ENCODE measurements around the gene C22orf15. TPM values are rescaled to one million over a fixed set of nuclear protein-coding genes. Genes with fewer than 3 reads are reported as not detected.

The C22orf15 gene
- total RNA-seq, 1 experiment from 2014 or later = 2.7 TPM

DNA sequence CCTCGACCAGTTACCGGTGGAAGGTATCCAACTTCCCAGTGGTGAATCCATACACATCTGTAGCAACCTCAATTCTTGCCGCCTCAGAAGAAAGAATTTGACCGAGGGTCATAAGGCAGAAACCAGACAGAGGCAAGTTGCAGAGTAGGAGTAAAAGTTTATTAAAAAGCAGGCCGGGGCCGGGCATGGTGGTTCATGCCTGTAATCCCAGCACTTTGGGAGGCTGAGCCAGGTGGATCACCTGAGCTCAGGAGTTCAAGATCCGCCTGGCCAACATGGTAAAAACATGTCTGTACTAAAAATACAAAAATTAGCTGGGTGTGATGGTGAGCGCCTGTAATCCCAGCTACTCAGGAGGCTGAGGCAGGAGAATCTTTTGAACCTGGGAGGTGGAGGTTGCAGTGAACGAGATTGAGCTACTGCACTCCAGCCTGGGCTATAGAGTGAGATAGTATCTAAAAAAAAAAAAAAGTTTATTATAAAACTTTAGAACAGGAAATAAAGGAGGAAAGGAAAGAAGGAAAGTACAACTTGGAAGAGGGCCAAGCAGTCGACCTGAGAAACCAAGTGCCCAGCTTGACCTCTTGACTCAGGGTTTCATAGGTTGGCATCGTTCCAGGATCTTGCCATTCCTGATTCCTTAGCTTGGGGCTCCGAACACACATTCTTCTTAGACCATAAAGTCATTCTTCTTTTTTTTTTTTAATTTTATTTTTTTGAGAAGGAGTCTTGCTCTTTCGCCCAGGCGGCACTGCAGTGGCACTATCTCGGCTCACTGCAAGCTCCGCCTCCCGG lies 44.2 kb upstream of the C22orf15 start:
- Mint-ChIP-seq H3K36me3 (peaks cover 8% of the 10 kb centered on the region), H3K4me3 (no peak overlapping the region), H3K9me3 (no peaks in the 10 kb centered on the region), H3K27me3 (ENCODE audit: low read depth) (no peaks in the 10 kb centered on the region), H3K27ac (no peak overlapping the region), H3K4me1 (0 out of 2 replicates have a peak, but pooled peaks cover 4% of the 10 kb centered on the region)
- POLR2A ChIA-PET = no interaction called here
- ATAC-seq = no peak
- CTCF ChIA-PET = no interaction called here
- TF ChIP-seq TEAD4 (CRISPR knock-in tag; IDR thresholded peaks at IDR 0.05) (no peak), PRRX2 (CRISPR knock-in tag; IDR thresholded peaks at IDR 0.05) (no peak), NFE2L1 (CRISPR knock-in tag; IDR thresholded peaks at IDR 0.05) (no peak), FOXK1 (CRISPR knock-in tag; IDR thresholded peaks at IDR 0.05) (no peak), ZNF423 (CRISPR knock-in tag; IDR thresholded peaks at IDR 0.05) (no peak), ZNF671 (CRISPR knock-in tag; IDR thresholded peaks at IDR 0.05) (no peak), ESRRA (CRISPR knock-in tag; IDR thresholded peaks at IDR 0.05; ENCODE audit: borderline replicate concordance) (no peak), FOXP1 (CRISPR knock-in tag; IDR thresholded peaks at IDR 0.05; ENCODE audit: borderline replicate concordance) (no peak), MXD4 (CRISPR knock-in tag; IDR thresholded peaks at IDR 0.05; ENCODE audit: borderline replicate concordance) (no peak), TEAD1 (CRISPR knock-in tag; IDR thresholded peaks at IDR 0.05) (no peak), RORB (CRISPR knock-in tag; IDR thresholded peaks at IDR 0.05) (no peak), ZNF121 (CRISPR knock-in tag; IDR thresholded peaks at IDR 0.05) (no peak)
- TF ChIP-seq, protein P1, sequence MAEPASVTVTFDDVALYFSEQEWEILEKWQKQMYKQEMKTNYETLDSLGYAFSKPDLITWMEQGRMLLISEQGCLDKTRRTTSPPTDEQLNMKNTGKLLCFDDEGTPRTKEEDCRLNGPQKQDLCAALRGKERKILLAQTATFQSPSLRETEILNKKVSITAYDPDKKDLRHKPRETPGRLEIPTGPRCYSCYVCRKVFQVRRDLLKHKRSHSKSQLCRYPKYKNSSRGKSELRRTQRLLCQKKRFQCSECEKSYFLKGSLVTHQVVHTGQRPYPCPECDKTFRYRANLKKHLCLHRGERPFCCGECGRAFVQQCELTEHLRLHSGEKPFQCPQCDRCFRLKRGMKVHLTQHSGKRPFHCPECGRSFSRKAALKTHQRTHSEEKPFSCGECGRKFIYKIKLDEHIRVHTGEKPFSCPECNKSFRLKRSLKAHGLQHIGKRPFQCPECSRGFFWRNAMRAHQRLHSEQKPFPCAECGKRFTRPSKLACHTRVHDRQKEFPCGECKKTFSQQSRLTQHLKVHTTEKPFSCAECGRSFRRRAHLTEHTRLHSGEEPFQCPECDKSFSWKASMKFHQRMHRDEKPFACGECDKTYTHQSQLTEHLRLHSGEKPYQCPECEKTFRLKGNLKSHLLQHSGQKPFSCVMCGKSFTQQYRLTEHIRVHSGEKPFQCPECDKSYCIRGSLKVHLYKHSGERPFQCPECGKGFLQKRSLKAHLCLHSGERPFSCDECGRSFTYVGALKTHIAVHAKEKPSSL (CRISPR knock-in tag; conservative IDR thresholded peaks at IDR 0.05) = no peak
- TF ChIP-seq, protein P2, sequence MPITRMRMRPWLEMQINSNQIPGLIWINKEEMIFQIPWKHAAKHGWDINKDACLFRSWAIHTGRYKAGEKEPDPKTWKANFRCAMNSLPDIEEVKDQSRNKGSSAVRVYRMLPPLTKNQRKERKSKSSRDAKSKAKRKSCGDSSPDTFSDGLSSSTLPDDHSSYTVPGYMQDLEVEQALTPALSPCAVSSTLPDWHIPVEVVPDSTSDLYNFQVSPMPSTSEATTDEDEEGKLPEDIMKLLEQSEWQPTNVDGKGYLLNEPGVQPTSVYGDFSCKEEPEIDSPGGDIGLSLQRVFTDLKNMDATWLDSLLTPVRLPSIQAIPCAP (CRISPR knock-in tag; IDR thresholded peaks at IDR 0.05) = no peak
- TF ChIP-seq, protein P3, sequence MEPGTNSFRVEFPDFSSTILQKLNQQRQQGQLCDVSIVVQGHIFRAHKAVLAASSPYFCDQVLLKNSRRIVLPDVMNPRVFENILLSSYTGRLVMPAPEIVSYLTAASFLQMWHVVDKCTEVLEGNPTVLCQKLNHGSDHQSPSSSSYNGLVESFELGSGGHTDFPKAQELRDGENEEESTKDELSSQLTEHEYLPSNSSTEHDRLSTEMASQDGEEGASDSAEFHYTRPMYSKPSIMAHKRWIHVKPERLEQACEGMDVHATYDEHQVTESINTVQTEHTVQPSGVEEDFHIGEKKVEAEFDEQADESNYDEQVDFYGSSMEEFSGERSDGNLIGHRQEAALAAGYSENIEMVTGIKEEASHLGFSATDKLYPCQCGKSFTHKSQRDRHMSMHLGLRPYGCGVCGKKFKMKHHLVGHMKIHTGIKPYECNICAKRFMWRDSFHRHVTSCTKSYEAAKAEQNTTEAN (CRISPR knock-in tag; IDR thresholded peaks at IDR 0.05) = no peak
- TF ChIP-seq, protein P4, sequence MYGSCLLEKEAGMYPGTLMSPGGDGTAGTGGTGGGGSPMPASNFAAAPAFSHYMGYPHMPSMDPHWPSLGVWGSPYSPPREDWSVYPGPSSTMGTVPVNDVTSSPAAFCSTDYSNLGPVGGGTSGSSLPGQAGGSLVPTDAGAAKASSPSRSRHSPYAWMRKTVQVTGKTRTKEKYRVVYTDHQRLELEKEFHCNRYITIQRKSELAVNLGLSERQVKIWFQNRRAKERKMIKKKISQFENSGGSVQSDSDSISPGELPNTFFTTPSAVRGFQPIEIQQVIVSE (CRISPR knock-in tag; IDR thresholded peaks at IDR 0.05; ENCODE audit: borderline replicate concordance) = no peak
- no peak for DNase-seq (ENCODE audit: low spot score)

DNA sequence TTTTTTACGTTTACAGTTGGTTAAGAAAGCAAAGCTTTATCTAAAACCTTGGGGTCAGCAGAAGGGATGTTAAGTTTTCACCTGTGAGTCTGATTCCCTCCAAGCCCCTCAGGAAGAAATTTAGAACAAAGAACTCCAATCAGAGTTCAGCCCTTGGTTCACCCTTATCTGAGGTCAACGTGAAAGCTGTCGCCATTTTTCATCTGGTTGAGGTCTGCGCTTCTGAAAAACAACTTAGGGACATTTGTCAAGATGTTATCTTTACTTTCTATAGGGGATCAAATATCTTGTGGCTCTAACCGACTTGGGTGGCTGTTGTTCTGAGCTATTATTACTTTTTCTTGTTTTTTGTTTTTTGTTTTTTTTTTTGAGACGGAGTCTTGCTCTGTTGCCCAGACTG lies 41.9 kb upstream of the C22orf15 start:
- no peak for DNase-seq (ENCODE audit: low spot score)
- H3K27ac Mint-ChIP-seq = no peak overlapping the region
- POLR2A ChIA-PET = interaction anchor here (0.6 kb wide), 2 partner anchors 30 to 190 kb away, joined by 3 read pairs; partner anchors contain the start of gene ZNF70
- no peaks in the 10 kb centered on the region for H3K27me3 Mint-ChIP-seq (ENCODE audit: low read depth)
- no peak overlapping the region for H3K4me3 Mint-ChIP-seq
- no peak for ATAC-seq
- CTCF ChIA-PET = no interaction called here
- H3K4me1 Mint-ChIP-seq = 0 out of 2 replicates have a peak, but pooled peaks cover 4% of the 10 kb centered on the region
- no peaks in the 10 kb centered on the region for H3K9me3 Mint-ChIP-seq
- H3K36me3 Mint-ChIP-seq = no peaks in the 10 kb centered on the region
- TF ChIP-seq, protein P5, sequence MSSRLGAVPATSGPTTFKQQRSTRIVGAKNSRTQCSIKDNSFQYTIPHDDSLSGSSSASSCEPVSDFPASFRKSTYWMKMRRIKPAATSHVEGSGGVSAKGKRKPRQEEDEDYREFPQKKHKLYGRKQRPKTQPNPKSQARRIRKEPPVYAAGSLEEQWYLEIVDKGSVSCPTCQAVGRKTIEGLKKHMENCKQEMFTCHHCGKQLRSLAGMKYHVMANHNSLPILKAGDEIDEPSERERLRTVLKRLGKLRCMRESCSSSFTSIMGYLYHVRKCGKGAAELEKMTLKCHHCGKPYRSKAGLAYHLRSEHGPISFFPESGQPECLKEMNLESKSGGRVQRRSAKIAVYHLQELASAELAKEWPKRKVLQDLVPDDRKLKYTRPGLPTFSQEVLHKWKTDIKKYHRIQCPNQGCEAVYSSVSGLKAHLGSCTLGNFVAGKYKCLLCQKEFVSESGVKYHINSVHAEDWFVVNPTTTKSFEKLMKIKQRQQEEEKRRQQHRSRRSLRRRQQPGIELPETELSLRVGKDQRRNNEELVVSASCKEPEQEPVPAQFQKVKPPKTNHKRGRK (CRISPR knock-in tag; IDR thresholded peaks at IDR 0.05; ENCODE audit: borderline replicate concordance) = no peak
- TF ChIP-seq FOXP1 (CRISPR knock-in tag; IDR thresholded peaks at IDR 0.05; ENCODE audit: borderline replicate concordance) (no peak), ZNF121 (CRISPR knock-in tag; IDR thresholded peaks at IDR 0.05) (no peak), GTF2I (CRISPR knock-in tag; conservative IDR thresholded peaks at IDR 0.05) (no peak)
- TF ChIP-seq, protein P6, sequence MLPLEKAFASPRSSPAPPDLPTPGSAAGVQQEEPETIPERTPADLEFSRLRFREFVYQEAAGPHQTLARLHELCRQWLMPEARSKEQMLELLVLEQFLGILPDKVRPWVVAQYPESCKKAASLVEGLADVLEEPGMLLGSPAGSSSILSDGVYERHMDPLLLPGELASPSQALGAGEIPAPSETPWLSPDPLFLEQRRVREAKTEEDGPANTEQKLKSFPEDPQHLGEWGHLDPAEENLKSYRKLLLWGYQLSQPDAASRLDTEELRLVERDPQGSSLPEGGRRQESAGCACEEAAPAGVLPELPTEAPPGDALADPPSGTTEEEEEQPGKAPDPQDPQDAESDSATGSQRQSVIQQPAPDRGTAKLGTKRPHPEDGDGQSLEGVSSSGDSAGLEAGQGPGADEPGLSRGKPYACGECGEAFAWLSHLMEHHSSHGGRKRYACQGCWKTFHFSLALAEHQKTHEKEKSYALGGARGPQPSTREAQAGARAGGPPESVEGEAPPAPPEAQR (CRISPR knock-in tag; IDR thresholded peaks at IDR 0.05) = no peak
- TF ChIP-seq, protein P7, sequence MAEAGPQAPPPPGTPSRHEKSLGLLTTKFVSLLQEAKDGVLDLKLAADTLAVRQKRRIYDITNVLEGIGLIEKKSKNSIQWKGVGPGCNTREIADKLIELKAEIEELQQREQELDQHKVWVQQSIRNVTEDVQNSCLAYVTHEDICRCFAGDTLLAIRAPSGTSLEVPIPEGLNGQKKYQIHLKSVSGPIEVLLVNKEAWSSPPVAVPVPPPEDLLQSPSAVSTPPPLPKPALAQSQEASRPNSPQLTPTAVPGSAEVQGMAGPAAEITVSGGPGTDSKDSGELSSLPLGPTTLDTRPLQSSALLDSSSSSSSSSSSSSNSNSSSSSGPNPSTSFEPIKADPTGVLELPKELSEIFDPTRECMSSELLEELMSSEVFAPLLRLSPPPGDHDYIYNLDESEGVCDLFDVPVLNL (CRISPR knock-in tag; IDR thresholded peaks at IDR 0.05; ENCODE audit: borderline replicate concordance, low read depth) = no peak
- TF ChIP-seq, protein P8, sequence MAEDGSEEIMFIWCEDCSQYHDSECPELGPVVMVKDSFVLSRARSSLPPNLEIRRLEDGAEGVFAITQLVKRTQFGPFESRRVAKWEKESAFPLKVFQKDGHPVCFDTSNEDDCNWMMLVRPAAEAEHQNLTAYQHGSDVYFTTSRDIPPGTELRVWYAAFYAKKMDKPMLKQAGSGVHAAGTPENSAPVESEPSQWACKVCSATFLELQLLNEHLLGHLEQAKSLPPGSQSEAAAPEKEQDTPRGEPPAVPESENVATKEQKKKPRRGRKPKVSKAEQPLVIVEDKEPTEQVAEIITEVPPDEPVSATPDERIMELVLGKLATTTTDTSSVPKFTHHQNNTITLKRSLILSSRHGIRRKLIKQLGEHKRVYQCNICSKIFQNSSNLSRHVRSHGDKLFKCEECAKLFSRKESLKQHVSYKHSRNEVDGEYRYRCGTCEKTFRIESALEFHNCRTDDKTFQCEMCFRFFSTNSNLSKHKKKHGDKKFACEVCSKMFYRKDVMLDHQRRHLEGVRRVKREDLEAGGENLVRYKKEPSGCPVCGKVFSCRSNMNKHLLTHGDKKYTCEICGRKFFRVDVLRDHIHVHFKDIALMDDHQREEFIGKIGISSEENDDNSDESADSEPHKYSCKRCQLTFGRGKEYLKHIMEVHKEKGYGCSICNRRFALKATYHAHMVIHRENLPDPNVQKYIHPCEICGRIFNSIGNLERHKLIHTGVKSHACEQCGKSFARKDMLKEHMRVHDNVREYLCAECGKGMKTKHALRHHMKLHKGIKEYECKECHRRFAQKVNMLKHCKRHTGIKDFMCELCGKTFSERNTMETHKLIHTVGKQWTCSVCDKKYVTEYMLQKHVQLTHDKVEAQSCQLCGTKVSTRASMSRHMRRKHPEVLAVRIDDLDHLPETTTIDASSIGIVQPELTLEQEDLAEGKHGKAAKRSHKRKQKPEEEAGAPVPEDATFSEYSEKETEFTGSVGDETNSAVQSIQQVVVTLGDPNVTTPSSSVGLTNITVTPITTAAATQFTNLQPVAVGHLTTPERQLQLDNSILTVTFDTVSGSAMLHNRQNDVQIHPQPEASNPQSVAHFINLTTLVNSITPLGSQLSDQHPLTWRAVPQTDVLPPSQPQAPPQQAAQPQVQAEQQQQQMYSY (CRISPR knock-in tag; IDR thresholded peaks at IDR 0.05) = no peak
